DOHH2 (cell line): ENCODE data around the gene MARVELD1.

Source experiments
- H3F3A ChIP-seq: fragments of 200-600 bp; sonication (generic), shearing (Covaris generic); 2 replicates; pipeline ENCODE4 v1.6.0; 2016; ENCODE audit warnings: antibody characterized with exemption, mild to moderate bottlenecking; ENCODE audit not compliant: control insufficient read depth, insufficient read depth
- H3K27ac ChIP-seq: fragments of 200-600 bp; sonication (generic); 2 replicates; pipeline ENCODE4 v1.5.1; 2014; ENCODE audit warnings: low read depth, mild to moderate bottlenecking, low read length, moderate library complexity
- H3K27me3 ChIP-seq: fragments of 200-600 bp; sonication (generic); 2 replicates; pipeline ENCODE4 v1.6.1; 2014; ENCODE audit warnings: mild to moderate bottlenecking, low read length, mixed read lengths; ENCODE audit not compliant: control insufficient read depth
- H3K36me3 ChIP-seq: fragments of 200-600 bp; sonication (generic); 2 replicates; pipeline ENCODE4 v1.6.1; 2014; ENCODE audit warnings: mild to moderate bottlenecking, low read length, moderate library complexity, mixed read lengths; ENCODE audit not compliant: control insufficient read depth
- H3K4me1 ChIP-seq: fragments of 200-600 bp; sonication (generic); 2 replicates; pipeline ENCODE4 v1.6.1; 2014; ENCODE audit warnings: mild to moderate bottlenecking, low read length, mixed read lengths; ENCODE audit not compliant: control insufficient read depth
- H3K4me2 ChIP-seq: fragments of 200-600 bp; sonication (generic); 2 replicates; pipeline ENCODE4 v1.6.0; 2014; ENCODE audit warnings: mild to moderate bottlenecking, low read length, moderate library complexity
- H3K4me3 ChIP-seq: fragments of 200-600 bp; sonication (generic); 2 replicates; pipeline ENCODE4 v1.5.1; 2014; ENCODE audit warnings: mild to moderate bottlenecking, low read length, mixed read lengths
- H3K79me2 ChIP-seq: fragments of 200-600 bp; sonication (generic); 2 replicates; pipeline ENCODE4 v1.6.1; 2014; ENCODE audit warnings: mild to moderate bottlenecking, low read length, mixed read lengths; ENCODE audit not compliant: control insufficient read depth
- H3K9me2 ChIP-seq: fragments of 200-600 bp; sonication (generic); replicated peaks from 2 replicates; pipeline ENCODE4 v1.6.1; 2014; ENCODE audit warnings: mild to moderate bottlenecking, low read length, mixed read lengths; ENCODE audit not compliant: control insufficient read depth
- H3K9me3 ChIP-seq: fragments of 200-600 bp; sonication (generic); 2 replicates; pipeline ENCODE4 v1.6.1; 2014; ENCODE audit warnings: antibody characterized with exemption, low read length, mixed read lengths; ENCODE audit not compliant: control insufficient read depth, insufficient read depth
- H4K20me1 ChIP-seq: fragments of 200-600 bp; sonication (generic); 2 replicates; pipeline ENCODE4 v1.6.0; 2014; ENCODE audit warnings: low read depth, mild to moderate bottlenecking, antibody characterized with exemption, low read length, moderate library complexity; ENCODE audit not compliant: control insufficient read depth, insufficient read depth
- EZH2phosphoT487 ChIP-seq: fragments of 200-600 bp; sonication (generic); IDR thresholded peaks from 2 replicates; pipeline ENCODE4 v1.6.1; 2017; ENCODE audit warnings: borderline replicate concordance, mild to moderate bottlenecking, antibody characterized with exemption, low read length, moderate library complexity, mixed read lengths
- TF ChIP-seq, protein P1 (sequence below): fragments of 200-600 bp; sonication (generic); IDR thresholded peaks from one replicate; pipeline ENCODE4 v1.5.1; 2014; ENCODE audit warnings: antibody characterized with exemption, mild to moderate bottlenecking, low read depth, low read length; ENCODE audit not compliant: poor library complexity, severe bottlenecking

Gene MARVELD1

DNA sequence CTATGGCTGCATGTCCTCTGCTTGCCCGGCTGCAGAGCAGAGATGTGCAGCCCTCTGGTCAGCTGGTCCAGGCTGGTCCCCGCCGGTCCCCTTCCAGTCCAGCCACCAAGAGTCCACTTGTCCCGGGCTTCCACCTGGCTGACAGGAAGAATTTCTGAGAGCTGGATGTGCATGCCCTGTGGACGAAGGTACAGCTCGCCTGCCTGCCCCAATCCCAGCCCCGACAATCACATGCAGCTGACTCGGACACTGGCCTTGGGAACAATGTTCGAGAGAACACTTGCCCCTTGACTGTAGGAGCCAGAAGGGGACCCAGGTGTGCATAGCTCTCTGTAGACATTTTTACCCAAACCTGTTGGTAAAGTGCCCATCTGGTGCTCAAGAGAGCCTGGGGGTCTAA lies 38.3 kb upstream of the MARVELD1 start:
- H3K4me2 ChIP-seq: no peak overlapping the region
- H3K4me3 ChIP-seq: no peak overlapping the region
- H3F3A ChIP-seq: no peaks in the 10 kb centered on the region; the same call in 1 of the 2 replicates
- no peaks in the 10 kb centered on the region for H3K79me2 ChIP-seq
- H3K9me2 ChIP-seq: no peaks in the 10 kb centered on the region
- H4K20me1 ChIP-seq: no peaks in the 10 kb centered on the region
- no peaks in the 10 kb centered on the region for H3K9me3 ChIP-seq
- TF ChIP-seq, protein P1, sequence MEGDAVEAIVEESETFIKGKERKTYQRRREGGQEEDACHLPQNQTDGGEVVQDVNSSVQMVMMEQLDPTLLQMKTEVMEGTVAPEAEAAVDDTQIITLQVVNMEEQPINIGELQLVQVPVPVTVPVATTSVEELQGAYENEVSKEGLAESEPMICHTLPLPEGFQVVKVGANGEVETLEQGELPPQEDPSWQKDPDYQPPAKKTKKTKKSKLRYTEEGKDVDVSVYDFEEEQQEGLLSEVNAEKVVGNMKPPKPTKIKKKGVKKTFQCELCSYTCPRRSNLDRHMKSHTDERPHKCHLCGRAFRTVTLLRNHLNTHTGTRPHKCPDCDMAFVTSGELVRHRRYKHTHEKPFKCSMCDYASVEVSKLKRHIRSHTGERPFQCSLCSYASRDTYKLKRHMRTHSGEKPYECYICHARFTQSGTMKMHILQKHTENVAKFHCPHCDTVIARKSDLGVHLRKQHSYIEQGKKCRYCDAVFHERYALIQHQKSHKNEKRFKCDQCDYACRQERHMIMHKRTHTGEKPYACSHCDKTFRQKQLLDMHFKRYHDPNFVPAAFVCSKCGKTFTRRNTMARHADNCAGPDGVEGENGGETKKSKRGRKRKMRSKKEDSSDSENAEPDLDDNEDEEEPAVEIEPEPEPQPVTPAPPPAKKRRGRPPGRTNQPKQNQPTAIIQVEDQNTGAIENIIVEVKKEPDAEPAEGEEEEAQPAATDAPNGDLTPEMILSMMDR: no peak
- TF ChIP-seq EZH2phosphoT487: no peak
- no peaks in the 10 kb centered on the region for H3K27me3 ChIP-seq
- peaks cover 8% of the 10 kb centered on the region for H3K4me1 ChIP-seq
- H3K27ac ChIP-seq: no peak overlapping the region
- H3K36me3 ChIP-seq: peaks cover 23% of the 10 kb centered on the region

DNA sequence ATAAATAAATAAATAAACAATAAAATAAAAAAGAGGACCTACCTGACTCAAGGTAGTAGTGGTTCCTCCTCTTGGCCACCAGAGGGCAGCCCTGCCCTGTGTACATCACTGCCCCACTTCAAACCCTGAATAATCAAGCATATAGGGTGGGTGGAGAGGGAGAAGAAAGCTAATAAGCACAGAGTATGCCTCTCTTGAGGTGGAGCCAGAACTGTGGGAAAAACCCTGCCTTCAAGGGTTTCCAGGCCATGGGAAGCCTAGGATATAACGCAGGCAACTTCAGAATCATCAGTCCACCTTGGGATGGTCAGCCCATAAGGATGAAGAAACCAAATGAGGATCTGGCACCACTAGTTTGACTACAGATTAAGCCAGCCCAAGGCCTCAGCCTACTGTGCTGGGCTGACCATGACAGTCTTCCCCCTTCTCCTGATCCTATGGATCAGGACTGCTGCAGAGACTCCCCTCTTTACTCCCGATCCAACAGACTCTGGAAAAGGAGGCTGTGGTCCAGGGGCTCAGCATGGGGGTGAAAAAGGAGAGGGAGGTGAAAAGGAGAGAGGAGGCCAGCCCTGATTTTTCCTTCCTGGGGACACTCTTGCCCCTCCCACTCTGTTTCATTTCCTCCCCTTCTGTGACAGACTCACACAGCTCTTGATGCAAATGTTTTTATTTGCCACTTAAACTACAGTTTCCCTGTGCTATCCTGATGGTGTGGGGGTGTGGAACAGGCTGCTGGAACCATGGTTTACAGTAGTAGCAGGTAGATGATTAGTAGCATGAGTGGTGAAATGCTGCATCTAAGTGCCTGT lies 36.6 kb upstream of the MARVELD1 start:
- no peak overlapping the region for H3K27ac ChIP-seq
- H3K27me3 ChIP-seq: no peaks in the 10 kb centered on the region
- no peaks in the 10 kb centered on the region for H3K9me3 ChIP-seq
- no peak for TF ChIP-seq EZH2phosphoT487
- TF ChIP-seq, protein P1: peak; percentile 72
- no peaks in the 10 kb centered on the region for H3K9me2 ChIP-seq
- H3K4me2 ChIP-seq: no peak overlapping the region
- peaks cover 8% of the 10 kb centered on the region for H3K4me1 ChIP-seq
- H3K79me2 ChIP-seq: no peaks in the 10 kb centered on the region
- H3F3A ChIP-seq: no peaks in the 10 kb centered on the region; the same call in 1 of the 2 replicates
- H3K4me3 ChIP-seq: no peak overlapping the region
- H3K36me3 ChIP-seq: peaks cover 23% of the 10 kb centered on the region
- H4K20me1 ChIP-seq: no peaks in the 10 kb centered on the region

DNA sequence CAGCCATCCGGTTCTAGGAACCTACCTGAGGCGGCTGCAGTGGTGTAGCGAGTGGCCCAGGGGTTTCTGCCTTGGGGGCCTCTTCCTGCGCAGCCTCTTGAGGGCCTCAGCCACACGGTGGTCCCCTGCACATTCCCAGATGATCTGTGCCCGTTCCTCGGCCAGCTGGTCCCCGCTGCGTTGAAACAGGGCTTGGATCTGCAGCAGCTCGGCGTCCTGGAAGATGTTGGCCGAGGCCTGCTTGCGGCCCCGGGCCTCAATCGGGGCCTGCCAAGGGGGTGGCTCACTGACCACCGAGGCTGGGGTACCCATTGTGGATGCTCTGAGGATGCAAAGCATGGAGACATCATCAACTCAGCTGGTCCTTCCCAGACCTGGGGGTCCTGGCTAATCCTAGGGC lies 33.9 kb upstream of the MARVELD1 start:
- H3K4me3 ChIP-seq: no peak overlapping the region
- H3K9me2 ChIP-seq: no peaks in the 10 kb centered on the region
- no peaks in the 10 kb centered on the region for H3K27me3 ChIP-seq
- H3K4me1 ChIP-seq: peaks cover 8% of the 10 kb centered on the region
- no peak overlapping the region for H3K27ac ChIP-seq
- no peaks in the 10 kb centered on the region for H4K20me1 ChIP-seq
- H3F3A ChIP-seq: no peaks in the 10 kb centered on the region; the same call in 1 of the 2 replicates
- no peak overlapping the region for H3K4me2 ChIP-seq
- TF ChIP-seq EZH2phosphoT487: no peak
- TF ChIP-seq, protein P1: no peak
- no peaks in the 10 kb centered on the region for H3K79me2 ChIP-seq
- H3K9me3 ChIP-seq: no peaks in the 10 kb centered on the region
- H3K36me3 ChIP-seq: peaks cover 13% of the 10 kb centered on the region
